Left hindlimb (tissue), 1 donor: ENCODE results near the gene RHBDL2.
"Not testable (repeated sequence)": the region's sequence is repeated elsewhere in the genome, so short reads cannot be mapped to it uniquely, and the experiment has no call there.

ENCODE experiments used
- DNase-seq: peaks from one replicate; pipeline ENCODE4 v3.0.0-alpha.2; 2018

The RHBDL2 gene

DNA sequence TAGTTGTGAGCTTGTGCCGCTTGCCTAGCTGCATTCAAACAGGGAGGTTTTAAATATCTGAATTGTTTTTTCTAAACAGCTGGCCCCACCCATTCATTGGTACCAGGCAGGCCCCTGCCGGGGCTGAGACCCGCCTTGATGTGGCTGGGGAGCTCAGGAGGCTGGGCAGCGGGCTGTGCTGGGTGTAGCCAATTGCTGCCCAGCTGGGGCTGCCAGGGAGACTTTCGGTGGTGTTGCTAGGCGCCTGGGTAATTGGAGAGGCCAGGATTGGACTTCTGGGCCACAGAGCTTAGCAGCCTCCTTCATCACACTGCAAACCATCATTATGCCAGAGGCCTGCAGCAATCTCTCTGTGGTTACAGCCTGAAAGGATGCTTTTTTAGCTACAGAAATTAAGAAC lies 12.2 kb downstream of the RHBDL2 start:
- peak; percentile 83 for DNase-seq

DNA sequence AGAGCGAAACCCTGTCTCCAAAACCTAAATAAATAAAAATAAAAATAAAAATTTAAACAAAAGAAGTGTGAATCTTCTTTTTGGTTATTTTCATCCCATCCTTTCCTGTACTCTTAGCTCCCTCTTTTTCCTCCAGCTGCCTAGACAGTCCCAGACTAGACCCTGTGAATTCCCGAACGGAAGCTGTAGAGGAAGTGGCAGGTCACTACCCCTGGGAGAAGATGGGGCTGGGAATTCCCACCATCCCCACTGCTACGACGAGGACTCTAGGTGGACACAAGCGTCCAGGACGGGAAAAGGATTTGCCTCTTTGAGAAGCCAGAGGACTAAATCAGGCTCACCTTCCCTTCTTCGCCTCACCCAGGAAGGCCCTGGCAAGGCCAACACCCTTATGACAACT lies 12.6 kb downstream of the RHBDL2 start:
- DNase-seq = peak; percentile 40

DNA sequence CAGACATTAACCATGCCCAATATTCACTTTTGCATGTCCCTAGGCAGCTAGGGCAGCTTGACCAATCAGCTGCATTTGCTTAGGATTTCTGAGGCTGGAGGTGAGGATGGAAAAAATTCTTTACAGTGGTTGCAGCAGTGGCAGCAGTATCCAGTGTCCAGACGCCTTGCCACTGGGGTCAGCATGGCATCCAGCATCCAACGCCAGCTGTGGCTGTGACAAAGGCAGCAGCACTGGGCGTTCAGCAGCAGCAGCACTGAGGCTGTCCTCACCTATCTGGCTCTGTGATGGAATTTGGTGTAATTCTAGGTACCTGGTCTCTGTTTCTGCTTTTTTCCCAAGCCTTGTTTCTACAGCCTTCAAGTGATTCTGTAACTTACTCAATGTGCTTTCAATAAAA lies 15.5 kb downstream of the RHBDL2 start:
- no peak for DNase-seq

DNA sequence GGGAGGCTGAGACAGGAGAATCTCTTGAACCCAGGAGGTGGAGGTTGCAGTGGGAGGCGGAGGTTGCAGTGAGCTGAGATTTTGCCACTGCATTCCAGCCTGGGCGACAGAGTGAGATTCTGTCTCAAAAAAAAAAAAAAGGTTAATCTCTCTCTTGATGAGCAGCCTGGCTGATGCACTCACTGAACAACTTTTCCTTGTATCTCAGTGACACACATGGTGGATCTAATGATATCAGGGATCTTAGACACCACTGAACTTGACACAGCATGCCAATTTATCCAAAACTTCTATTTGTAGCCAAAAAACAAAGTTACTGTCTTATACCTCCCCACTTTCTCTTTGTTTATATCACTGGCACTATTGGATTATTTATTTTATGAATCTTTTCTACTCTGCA lies 16.2 kb downstream of the RHBDL2 start:
- no peak for DNase-seq

DNA sequence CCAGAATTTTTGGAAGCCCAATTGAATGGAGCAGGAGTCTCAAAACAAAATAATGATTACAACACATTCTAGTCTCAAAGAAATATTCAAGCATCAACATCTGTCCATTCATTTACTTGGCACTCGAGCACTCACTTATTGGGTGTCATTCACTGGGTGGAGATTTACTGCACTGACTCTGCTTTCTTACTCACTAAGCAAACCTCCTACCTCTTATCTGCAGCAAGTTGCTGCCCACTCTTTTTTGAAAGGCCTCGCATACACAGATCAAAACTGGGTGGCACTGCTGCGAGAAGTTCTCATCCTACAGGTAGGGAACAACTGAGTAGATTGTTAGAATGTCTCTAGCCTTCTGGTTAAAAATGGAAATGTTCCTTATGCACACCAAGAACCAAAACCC lies 18.0 kb downstream of the RHBDL2 start:
- no peak for DNase-seq

DNA sequence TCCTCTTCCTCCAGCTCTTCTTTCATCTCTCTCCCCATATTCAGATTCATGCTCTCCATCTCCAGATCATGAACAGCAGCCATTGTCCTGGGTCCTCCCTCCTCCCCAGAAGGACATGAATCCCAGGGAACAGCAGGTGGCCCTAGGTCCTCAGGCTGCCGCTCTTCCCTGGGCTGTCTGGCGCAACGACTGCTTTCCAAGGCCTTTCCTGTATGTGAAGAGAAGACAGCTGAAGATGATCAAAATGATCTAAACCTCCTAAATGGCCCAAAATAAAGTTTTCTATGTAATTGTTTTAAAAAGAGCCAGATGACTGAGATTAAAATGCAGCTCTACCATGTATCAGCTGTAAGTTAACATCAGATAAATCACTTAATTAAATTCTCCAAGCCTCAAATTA lies 22.5 kb downstream of the RHBDL2 start:
- no peak for DNase-seq

DNA sequence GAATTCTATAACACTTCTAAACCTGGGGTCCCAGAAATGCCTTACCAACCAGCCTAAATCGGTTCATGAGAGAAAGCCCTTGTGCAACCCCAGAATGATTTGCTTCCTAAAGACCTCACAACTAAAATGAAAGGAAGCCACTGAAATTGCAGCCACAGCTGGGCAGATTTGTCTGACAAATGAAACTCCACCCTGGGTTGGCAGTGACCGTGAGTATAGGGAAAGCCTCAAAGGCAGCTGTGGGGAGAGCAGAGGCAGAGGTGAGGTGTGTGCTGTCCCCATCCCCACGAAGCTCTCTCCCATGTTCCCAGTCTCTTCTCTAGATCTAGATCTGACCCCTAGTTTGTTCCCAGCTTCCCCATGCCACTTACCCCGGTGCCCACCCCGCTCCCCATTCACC lies 23.1 kb downstream of the RHBDL2 start:
- peak; percentile 34 for DNase-seq

DNA sequence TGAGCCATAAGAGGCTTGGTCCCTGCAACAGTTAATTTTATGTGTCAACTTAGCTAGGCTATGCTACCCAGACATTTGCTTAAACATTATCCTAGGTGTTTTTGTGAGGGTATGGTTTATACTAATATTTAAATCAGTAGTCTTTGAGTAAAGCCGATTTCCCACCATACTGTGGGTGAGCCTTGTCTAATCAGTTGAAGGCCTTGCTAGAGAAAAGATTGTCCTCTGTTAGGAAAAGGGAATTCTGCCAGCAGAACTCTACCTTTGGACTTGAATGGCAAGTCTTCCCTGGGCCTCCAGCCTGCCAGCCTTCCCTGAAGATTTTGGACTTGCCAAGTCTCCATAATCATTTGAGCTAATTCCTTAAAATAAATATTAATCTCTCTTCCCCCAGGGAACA lies 23.9 kb downstream of the RHBDL2 start:
- no peak for DNase-seq

DNA sequence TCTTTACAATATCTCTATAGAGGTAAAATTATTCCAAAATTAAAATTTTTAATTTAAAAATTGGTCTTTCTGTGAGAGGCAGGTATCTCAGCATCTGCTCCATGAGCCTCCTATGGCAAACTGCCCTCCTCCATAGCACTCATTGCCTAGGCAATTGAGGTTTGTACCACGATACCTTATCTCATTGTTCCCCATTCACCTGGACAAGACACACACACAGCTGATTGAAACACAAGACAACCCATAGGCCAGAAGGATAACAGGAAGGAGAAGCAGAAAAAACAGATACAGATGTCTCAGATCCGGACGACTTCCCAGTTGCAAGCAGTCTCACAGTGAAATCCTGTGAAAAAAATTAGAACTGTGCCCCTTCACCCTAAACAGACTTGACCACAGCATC lies 24.3 kb downstream of the RHBDL2 start:
- no peak for DNase-seq

DNA sequence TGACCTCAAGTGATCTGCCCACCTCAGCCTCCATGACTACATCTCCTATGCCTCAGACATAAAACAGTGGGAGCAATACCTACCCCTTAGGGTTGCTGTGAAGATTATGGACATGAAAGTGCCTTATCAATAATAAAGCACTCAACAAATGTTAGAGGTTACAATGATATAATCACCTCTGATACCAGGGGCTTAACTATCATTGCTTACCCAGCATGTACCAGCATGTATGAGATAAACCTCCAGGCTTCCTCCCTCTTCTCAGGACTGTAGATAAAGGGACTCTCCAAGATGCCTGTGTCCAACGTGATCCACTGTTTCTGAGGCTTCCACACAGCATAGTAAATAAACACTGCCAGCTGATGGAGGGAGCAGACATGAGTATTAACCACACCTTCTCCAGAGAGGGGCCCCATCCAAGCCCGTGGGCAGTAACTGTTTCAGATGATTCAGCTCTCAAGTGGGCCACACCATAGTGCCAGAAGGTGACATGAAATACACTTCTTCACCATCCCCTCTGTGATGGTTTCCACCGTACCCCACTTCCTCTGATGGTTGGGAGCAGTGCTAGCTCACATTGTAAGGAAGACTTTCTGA lies 26.2 kb downstream of the RHBDL2 start:
- no peak for DNase-seq

DNA sequence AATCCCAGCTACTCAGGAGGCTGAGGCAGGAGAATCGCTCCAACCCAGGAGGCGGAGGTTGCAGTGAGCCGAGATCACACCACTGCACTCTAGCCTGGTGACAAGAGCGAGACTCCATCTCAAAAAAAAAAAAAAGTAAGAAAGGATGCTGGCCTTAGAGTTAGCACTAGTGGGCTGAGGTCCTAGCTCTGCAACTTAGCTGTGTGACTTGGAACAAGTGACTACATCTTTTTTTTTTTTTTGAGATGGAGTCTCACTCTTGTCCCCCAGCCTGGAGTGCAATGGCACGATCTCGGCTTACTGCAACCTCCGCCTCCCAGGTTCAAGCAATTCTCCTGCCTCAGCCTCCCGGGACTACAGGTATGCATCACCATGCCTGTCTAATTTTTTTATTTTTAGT lies 26.7 kb downstream of the RHBDL2 start:
- not testable (repeated sequence) for DNase-seq

DNA sequence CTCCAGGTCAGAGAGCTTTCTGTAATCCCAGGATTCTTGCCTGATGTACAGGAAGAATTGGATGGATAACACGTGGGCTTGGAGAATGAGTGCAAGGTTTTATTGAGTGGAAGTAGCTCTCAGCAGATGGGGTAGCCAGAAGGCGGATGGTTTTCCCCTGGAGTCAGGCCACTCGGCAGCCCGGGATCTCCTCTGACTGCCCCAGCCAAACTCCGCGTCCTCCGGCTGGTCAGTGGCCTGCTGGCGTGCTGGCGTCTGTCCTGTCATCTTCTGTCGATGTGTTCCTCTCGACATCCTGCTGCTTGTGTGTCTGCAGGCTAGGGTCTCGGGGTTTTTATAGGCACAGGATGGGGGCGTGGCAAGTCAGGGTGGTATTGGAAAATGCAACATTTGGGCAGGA lies 32.8 kb downstream of the RHBDL2 start:
- no peak for DNase-seq

DNA sequence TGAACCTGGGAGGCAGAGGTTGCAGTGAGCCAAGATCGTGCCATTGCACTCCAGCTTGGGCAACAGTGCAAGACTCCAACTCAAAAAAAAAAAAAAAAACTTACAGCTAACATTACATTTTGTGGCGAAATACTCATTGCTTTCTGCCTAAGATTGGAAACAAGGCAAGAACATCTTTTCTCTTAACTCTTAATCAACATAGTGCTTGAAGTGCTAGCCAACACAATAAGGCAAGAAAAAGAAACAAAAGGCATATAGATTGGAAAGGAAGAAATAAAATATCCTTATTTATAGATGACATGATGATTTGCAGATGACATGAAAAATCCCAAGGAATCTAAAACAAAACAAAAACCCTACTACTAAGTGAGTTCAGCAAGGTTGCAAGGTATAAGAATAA lies 35.6 kb downstream of the RHBDL2 start:
- DNase-seq = no peak

DNA sequence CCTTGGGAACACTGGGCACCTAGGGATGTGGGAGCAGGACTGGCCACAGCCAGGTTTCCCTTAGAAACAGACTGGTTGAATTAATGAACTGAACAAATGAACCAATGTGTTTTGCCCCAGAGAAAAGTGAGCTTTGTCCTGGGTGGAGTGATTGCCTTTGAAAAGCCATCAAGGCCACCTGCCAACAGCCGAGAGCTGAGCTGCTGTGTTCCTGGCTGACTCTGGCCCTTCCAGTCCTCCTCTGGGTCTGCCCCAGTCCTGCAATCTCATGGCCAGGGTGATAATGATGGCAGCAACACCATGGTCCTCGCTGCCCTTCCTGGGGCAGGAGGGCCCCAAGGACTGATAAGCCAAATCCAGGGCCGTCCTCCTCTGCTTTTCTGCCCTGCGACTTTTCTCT lies 42.1 kb downstream of the RHBDL2 start:
- no peak for DNase-seq

DNA sequence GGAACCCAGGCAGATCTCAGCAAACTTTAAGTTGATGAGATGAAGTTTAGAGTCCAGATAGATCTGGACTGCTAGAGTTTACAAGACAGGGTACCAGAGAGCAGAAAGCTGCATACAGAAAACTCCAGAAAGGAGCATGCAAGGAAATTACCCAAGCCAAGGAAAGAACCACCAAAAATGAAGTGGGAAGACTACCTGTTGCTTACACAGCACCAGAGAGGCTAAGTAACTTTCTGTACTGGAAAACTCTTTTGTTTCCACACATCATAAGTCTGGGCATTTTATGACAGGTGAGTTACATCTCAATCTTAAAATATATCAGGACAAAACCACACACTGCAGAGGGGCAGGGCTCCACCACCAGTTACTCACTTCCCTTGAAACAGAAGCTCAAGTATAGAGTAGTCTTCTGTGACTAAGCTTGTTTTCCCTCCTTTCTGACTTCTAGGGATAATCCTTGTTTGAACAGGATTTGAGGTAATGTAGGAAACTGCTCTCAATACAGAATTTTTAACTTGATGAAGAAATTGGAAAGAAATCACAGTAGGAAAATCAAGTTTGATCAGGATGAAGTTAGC lies 42.9 kb downstream of the RHBDL2 start:
- DNase-seq = no peak

DNA sequence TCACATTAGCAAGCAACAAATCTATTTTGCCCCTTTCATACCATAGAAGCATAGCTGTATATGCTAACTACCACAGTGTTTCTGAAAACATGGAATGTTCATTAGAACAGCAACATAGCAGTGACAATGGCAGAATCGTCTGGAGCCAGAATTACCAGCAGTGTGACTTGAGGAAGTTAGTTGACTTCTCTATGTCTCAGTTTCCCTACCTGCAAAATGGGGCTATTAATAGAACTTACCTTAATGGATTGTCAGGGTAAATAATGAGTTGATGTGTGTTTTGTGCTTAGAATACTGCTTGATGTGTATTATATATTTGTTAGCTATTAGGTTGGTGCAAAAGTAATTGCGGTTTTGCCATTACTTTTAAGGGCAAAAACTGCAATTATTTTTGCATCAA lies 45.5 kb downstream of the RHBDL2 start:
- no peak for DNase-seq

DNA sequence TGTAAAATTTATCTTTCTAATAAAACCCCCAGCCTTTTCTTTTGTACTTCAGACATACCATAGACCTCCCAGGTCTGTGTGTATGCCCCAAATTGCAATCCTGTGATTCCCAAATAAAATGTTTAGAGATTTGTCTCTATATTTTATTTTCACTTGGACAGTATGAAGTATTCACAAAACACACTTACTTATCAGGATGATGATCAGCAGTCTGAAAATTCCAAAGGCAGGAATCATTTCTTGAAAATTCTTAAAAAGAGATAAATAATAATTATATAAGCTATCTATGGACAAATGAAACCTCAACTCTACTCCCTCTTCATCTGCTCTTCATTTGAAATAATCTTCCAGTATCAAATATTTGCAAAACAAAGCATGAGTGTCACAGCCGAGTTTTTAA lies 48.7 kb downstream of the RHBDL2 start:
- no peak for DNase-seq

DNA sequence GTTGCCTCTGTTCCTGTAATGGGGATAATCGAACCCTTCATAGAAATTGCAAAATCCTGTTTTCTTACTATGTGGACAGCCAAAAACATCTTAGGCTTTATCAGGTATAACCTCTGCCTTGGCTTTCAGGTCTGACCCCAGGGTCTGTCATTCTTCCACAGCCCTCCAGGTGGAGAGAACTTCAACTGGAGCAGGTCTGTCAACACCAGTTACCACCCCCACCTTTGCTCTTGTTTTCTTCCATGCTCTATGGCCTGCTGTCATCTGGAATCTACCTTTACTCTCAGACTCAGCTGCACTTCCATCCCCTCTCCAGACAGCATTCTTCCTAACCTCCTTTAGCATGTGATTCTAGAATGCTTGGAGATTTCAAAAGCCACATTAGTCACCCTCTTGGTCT lies 49.9 kb downstream of the RHBDL2 start:
- DNase-seq = no peak

DNA sequence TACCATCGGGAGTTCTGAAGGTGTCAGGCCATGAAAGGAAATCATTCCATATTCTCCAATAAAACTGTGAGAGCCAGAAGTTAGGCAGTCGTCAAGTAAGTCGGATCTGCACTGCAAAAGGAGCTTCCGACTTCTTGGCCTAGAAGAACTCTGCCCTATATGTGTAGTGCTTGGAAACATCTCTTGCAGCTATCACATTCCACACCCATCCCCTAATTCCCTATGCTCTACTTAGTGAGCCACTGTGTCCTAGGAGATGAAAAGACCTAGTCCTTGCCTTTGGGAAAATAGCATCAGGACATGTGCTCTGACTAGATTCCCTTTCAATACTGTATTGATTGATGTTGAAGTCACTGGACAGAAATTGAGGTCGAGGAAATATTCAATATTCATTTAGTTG lies 52.0 kb downstream of the RHBDL2 start:
- no peak for DNase-seq

DNA sequence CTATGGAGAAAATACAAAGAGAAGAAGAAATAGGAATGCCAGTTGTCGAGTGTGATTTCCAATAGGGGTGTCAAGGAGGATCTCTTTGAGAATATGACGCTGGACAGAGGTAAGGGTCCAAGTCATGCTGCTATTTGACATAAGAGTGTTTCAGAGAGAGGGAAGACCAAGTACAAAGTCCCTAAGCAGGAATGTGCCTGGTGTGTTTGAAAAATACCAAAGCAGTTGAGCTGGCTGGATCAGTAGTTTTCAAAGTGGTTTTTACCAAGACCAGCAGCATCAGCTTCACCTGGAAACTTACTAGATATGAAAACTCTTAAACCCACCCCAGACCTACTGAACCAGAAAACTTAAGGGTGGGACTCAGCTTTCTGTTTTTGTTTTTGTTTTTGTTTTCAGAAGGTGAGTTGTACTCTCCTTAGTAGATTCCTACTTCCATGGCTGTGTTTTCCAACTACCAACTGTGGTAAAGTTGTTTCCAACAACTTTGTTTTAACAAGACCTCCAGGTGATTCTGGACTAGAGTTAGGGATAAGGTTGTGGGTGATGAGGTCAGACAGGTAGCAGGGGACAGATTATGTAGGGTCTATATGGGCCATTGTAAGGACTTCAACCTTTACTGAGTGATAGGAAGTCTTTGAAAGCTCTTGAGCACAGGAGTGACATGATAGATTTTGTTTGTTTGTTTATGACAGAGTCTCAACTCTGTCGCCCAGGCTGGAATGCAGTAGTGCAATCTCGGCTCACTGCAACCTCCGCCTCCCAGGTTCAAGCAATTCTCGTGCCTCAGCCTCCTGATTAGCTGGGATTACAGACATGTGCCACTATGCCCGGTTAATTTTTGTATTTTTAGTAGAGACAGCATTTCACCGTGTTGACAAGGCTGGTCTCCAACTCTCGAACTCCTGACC lies 53.0 kb downstream of the RHBDL2 start:
- no peak for DNase-seq

DNA sequence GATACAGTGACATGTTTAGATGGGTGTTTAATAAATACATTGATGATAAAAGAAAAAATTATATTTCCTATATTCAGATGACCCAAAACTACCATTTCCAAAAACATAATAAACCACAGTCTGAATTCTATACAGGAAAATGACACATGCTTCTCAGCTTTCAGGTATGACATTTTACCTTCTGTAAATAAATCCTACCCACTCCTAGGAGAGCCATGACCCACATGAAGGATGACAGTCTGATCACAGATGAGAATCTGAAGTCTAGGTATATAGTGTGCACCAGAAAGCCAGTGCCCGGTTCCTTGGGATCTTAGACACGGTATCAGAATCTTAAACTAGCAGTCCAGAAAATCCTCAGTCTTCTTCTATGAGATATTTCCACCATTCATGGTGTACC lies 56.5 kb downstream of the RHBDL2 start:
- no peak for DNase-seq

DNA sequence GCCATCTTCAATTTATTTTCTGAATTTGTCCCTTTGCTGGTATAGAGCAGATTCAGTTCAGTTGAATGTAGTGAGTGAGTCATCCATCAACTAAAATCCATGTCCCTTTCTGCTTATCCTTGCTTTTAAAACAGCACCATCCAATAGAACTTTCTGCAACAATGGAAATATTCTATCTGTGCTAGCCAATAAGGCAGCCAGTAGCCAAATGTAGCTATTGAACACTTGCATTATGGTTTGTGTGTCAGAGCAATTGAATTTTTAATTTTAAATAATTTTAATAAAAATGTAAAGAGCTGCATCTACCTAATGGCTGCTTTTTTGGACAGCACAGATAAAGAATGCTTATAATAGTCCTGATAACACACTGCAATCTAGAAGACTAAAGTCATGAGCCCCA lies 60.1 kb downstream of the RHBDL2 start, which contains the start of gene GJA9:
GJA9 (minus strand) TSS at position 101 of the 400 bp plus-strand sequence. CDS start 5,489 bp downstream, outside the sequence.
- DNase-seq = no peak

DNA sequence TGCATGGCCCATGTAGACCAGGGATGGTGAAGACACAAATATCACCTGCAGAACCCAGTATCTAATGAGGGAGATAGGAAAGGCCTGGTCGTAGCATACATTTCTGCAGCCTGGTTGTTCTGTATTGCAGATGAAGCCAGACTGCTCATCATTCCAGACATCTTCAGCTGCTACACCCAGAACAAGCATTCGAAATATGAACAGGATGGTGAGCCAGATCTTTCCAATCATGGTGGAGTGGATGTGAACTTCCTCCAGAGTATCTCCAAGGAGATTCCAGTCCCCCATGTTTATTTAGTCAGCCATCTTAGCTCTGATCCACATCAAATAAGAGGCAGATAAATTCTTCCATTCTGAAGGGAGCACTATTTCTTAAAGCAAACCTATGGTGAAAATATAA lies 65.8 kb downstream of the RHBDL2 start:
- no peak for DNase-seq
